C4-2B (cell line): Measurements from ENCODE around the gene CORT.

Experiments
- H3K27ac ChIP-seq: fragments of 450-650 bp; 2 replicates; pipeline ENCODE4 v1.5.1; 2017
- ZFX ChIP-seq: fragments of 450-650 bp; IDR thresholded peaks from 2 replicates; pipeline ENCODE4 v1.6.1; 2017
- TF ChIP-seq, protein P1 (sequence below): fragments of 450-650 bp; conservative IDR thresholded peaks from 2 replicates; pipeline ENCODE4 v1.5.1; 2017; ENCODE audit warnings: mild to moderate bottlenecking

CORT gene

DNA sequence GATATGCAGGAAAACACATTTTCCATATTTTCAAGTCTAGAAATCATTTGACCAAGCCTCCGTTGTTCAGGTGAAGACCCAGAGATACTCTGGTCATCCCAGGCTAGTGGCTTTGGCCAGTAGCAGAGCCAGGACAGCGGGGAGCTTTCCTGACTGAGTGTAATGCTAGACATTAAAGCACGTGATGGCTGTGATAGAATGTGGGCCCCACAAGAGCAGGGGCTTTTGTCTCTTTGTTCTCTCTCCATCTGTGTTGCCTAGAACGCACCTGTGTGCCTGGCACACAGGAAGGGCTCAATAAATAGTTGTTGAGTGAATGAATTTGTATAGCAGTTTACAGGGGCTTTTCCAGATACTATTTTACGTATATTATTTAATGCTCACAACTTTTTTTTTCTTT, 9.0 kb upstream of the CORT start:
- TF ChIP-seq, protein P1, sequence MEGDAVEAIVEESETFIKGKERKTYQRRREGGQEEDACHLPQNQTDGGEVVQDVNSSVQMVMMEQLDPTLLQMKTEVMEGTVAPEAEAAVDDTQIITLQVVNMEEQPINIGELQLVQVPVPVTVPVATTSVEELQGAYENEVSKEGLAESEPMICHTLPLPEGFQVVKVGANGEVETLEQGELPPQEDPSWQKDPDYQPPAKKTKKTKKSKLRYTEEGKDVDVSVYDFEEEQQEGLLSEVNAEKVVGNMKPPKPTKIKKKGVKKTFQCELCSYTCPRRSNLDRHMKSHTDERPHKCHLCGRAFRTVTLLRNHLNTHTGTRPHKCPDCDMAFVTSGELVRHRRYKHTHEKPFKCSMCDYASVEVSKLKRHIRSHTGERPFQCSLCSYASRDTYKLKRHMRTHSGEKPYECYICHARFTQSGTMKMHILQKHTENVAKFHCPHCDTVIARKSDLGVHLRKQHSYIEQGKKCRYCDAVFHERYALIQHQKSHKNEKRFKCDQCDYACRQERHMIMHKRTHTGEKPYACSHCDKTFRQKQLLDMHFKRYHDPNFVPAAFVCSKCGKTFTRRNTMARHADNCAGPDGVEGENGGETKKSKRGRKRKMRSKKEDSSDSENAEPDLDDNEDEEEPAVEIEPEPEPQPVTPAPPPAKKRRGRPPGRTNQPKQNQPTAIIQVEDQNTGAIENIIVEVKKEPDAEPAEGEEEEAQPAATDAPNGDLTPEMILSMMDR: no peak
- TF ChIP-seq ZFX: no peak
- H3K27ac ChIP-seq: no peak overlapping the region

DNA sequence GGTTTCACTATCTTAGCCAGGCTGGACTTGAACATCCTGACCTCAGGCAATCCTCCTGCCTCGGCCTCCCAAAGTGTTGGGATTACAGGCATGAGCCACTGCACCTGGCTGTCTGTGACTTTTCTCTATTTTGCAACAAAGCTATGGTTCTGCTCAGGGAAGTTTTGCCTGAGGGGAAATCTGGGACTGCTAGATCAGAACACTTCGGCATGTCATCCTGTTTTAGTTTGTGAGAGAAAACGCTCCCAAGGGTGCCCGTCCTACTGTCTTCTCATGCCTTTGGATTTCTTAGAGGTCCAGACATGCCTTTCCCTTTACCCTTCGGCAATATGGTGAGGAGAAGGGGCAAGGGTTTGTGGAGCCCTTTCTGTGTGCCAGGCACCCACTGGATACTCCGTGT, 5.6 kb upstream of the CORT start:
- TF ChIP-seq, protein P1: no peak
- no peak for TF ChIP-seq ZFX
- H3K27ac ChIP-seq: no peak overlapping the region

DNA sequence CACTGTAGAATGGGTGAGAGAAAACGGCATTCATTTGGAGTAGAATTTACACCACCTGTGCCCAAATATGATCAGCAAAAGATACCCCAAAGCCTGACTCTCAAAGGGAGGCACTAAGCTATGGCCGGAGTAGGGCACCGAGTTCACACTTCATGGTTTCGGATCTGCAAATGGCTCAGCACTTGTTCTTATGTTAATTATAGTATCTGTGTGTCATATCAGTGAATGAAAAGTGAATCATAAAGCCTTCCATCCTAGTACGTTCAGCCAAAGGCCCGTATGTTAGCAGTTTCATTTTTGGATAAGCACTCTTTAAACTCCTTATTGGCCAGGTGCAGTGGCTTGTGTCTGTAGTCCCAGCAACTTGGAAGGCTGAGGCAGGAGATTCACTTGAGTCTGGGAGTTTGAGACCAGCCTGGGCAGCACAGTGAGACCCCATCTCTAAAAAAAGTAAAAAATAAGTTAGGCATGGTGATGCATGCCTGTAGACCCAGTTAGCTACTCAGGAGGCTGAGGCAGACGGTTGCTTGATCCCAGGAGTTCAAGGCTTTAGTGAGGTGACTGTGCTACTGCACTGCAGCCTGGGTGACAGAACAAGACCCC, 4.9 kb upstream of the CORT start:
- TF ChIP-seq ZFX: no peak
- TF ChIP-seq, protein P1: no peak
- no peak overlapping the region for H3K27ac ChIP-seq

DNA sequence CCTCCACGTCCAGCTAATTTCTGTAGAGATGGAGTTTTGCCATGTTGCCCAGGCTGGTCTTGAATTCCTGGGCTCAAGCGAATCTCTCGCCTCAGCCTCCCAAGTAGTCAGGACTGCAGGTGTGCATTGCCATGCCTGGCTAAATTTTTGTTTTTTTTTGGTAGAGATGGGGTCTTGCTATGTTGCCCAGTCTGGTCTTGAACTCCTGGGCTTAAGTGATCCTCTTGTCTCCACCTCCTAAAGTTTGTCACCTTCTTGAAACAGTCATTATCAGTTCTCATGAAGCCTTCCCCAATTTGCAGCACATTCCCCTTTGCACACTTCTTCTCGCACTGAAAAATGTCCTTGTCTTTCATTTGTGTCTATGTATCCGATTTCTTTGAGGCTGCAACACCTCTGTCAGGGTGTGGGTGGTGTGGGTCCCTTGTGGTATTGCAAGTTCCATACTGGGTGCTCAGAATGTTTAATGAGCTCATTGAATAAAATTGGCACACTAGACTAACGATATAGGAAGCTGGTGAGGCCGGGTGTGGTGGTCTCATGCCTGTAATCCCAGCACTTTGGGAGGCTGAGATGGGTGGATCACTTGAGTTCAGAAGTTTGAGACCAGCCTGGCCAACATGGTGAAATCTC, 2.9 kb upstream of the CORT start:
- TF ChIP-seq, protein P1: no peak
- TF ChIP-seq ZFX: no peak
- no peak overlapping the region for H3K27ac ChIP-seq

DNA sequence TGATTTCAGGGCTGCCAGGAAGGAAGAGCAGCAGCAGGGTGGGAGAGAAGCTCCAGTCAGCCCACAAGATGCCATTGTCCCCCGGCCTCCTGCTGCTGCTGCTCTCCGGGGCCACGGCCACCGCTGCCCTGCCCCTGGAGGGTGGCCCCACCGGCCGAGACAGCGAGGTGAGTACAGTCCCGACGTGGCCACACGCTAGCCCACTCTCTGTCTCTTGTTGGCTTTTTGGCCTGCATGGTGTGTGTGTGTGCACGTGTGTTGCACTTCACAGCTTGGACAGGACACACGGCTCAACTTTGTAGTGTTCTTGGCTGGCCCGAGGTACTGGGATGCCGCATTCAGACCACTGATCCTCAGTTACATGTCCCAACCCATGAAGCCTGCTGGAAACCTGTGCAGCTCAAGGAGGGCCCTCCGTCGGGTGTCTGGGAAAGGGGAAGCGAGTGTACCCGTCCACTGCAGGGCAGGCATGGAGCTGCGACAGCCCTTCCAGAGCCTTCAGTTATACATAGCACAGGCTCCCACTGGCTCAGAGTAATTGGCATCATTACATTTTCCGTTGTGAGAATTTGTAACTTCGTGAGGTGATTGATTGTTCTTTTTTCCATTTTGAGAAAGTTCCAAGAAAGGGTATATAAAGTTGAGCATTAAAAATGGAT, 454 bp downstream of the CORT start:
- H3K27ac ChIP-seq: no peak overlapping the region
- TF ChIP-seq ZFX: no peak
- TF ChIP-seq, protein P1: no peak

DNA sequence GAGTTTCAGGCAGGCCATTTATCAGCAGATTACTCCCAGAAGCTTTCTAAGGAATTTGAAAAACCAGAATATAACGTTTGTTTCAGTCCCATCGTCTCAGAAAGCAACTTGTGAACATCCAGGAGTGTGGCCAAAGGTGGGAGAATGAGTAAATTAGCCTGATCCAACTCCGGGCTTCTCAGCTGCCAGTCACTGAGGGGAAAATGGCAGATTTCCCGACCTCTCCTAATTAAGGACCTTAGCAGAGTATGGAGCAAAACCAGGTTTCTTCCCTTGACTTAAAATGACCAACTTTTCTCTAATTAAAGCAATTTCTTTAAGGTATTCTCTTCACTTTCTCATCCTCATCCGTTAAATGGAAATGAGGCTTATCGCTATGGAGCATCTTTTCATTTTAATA, 1.0 kb downstream of the CORT start:
- TF ChIP-seq, protein P1: no peak
- TF ChIP-seq ZFX: no peak
- no peak overlapping the region for H3K27ac ChIP-seq

DNA sequence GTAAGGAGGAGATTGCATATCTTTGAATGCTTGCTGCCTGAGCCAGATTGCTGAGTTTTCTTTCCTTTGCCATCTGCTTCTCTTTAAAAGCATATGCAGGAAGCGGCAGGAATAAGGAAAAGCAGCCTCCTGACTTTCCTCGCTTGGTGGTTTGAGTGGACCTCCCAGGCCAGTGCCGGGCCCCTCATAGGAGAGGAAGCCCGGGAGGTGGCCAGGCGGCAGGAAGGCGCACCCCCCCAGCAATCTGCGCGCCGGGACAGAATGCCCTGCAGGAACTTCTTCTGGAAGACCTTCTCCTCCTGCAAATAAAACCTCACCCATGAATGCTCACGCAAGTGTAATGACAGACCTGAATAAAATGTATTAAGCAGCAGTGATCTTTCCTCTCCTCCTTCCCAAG, 1.5 kb downstream of the CORT start:
- TF ChIP-seq ZFX: no peak
- TF ChIP-seq, protein P1: no peak

More for the DNA sequence above, 1.5 kb downstream of the CORT start:
- no peak overlapping the region for H3K27ac ChIP-seq
